SU-DHL-6 (cell line): ENCODE data around the gene STXBP5L.

Experiments
- H2AFZ ChIP-seq: fragments of 200-600 bp; sonication (generic); 2 replicates; pipeline ENCODE4 v1.6.1; 2014; ENCODE audit warnings: low read depth, mild to moderate bottlenecking, moderate library complexity, mixed read lengths, antibody characterized with exemption, low read length; ENCODE audit not compliant: severe bottlenecking
- H3F3A ChIP-seq: fragments of 200-600 bp; shearing (Covaris generic); 2 replicates; pipeline ENCODE4 v1.6.0; 2016; ENCODE audit warnings: antibody characterized with exemption, mild to moderate bottlenecking; ENCODE audit not compliant: insufficient read depth
- H3K27ac ChIP-seq: fragments of 200-600 bp; sonication (generic); 2 replicates; pipeline ENCODE4 v1.5.1; 2016; ENCODE audit warnings: low read depth, mild to moderate bottlenecking, low read length, moderate library complexity, mixed read lengths
- H3K27me3 ChIP-seq: fragments of 200-600 bp; sonication (generic), shearing (Covaris generic); 2 replicates; pipeline ENCODE4 v1.6.0; 2014; ENCODE audit warnings: mild to moderate bottlenecking, low read length
- H3K36me3 ChIP-seq: fragments of 200-600 bp; sonication (generic); 2 replicates; pipeline ENCODE4 v1.6.1; 2014; ENCODE audit warnings: mild to moderate bottlenecking, low read length, mixed read lengths
- H3K4me2 ChIP-seq: fragments of 300-600, 200-600 bp; shearing (Covaris generic), sonication (generic); 2 replicates; pipeline ENCODE4 v1.6.0; 2014; ENCODE audit warnings: low read length, low read depth, mild to moderate bottlenecking; ENCODE audit not compliant: poor library complexity, severe bottlenecking
- H3K4me3 ChIP-seq: fragments of 200-600 bp; sonication (generic); 2 replicates; pipeline ENCODE4 v1.5.1; 2014; ENCODE audit warnings: antibody characterized with exemption, low read length, mild to moderate bottlenecking, mixed read lengths; ENCODE audit not compliant: insufficient read depth, poor library complexity, severe bottlenecking
- H3K79me2 ChIP-seq: fragments of 200-600 bp; sonication (generic); 2 replicates; pipeline ENCODE4 v1.6.1; 2014; ENCODE audit warnings: mild to moderate bottlenecking, low read length, moderate library complexity; ENCODE audit not compliant: insufficient read depth
- H3K9ac ChIP-seq: fragments of 200-600 bp; sonication (generic); 2 replicates; pipeline ENCODE4 v1.7.0; 2014; ENCODE audit warnings: mild to moderate bottlenecking, low read length
- H3K9me2 ChIP-seq: fragments of 200-600 bp; sonication (generic); replicated peaks from 2 replicates; pipeline ENCODE4 v1.6.1; 2014; ENCODE audit warnings: low read length; ENCODE audit not compliant: insufficient read depth
- H3K9me3 ChIP-seq: fragments of 200-600 bp; sonication (generic); 2 replicates; pipeline ENCODE4 v1.6.1; 2014; ENCODE audit warnings: low read length, mixed read lengths; ENCODE audit not compliant: insufficient read depth
- H4K20me1 ChIP-seq: fragments of 200-600 bp; sonication (generic); 2 replicates; pipeline ENCODE4 v1.6.1; 2014; ENCODE audit warnings: low read depth, mild to moderate bottlenecking, antibody characterized with exemption, low read length, moderate library complexity, mixed read lengths
- EZH2phosphoT487 ChIP-seq: fragments of 200-600 bp; sonication (generic), shearing (Covaris generic); conservative IDR thresholded peaks from 2 replicates; pipeline ENCODE4 v1.6.1; 2018; ENCODE audit warnings: mild to moderate bottlenecking, antibody characterized with exemption, low read length, moderate library complexity, mixed read lengths
- TF ChIP-seq, protein P1 (sequence below): fragments of 200-600 bp; sonication (generic); IDR thresholded peaks from one replicate; pipeline ENCODE4 v1.5.1; 2017; ENCODE audit warnings: antibody characterized with exemption, mild to moderate bottlenecking, low read length, moderate library complexity; ENCODE audit not compliant: insufficient read depth, poor library complexity, severe bottlenecking

STXBP5L gene

DNA sequence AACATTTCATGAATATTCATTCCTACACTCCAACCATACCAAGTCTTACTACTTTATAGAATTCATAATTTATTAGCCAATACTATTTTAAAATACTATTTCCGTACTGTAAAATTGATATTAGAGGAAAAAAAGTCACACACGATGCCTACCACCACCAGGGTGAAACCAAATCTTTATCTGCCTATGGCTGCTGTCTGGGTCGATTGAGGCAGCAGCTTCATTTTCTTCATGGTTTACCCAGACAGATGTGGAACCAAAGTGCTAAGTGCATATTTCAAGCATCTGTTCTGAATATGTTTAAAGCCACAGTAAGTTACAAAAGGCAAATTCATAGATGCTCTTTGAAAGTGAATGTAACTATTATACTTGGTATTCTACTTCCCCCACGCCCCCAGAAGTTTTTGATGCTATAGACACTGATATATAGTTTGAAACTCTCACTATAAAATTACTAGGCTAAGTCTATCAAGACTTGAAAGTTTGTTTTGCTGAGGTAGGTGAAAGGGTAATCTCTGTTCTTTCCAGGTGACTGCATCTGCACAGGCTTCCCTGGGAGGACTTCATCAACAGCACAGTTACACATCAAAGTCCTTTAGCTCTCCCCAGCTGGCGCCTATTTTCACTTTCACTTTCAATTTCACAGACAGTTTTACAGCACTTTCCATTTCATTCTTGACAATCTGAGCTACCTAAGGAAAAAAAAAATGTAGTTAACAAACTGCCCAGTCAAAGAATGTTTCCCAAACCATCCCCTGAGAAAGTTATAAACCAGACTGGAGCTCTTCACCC lies 523.9 kb downstream of the STXBP5L start:
- H3K27me3 ChIP-seq: no peaks in the 10 kb centered on the region
- no peaks in the 10 kb centered on the region for H3K9me2 ChIP-seq
- H3K9me3 ChIP-seq: no peaks in the 10 kb centered on the region
- H3K4me2 ChIP-seq: no peak overlapping the region
- no peaks in the 10 kb centered on the region for H4K20me1 ChIP-seq
- H3F3A ChIP-seq: no peaks in the 10 kb centered on the region
- H3K9ac ChIP-seq: no peak overlapping the region
- no peaks in the 10 kb centered on the region for H3K79me2 ChIP-seq
- H3K36me3 ChIP-seq: peaks cover 40% of the 10 kb centered on the region
- no peak overlapping the region for H2AFZ ChIP-seq
- no peak for TF ChIP-seq EZH2phosphoT487
- TF ChIP-seq, protein P1, sequence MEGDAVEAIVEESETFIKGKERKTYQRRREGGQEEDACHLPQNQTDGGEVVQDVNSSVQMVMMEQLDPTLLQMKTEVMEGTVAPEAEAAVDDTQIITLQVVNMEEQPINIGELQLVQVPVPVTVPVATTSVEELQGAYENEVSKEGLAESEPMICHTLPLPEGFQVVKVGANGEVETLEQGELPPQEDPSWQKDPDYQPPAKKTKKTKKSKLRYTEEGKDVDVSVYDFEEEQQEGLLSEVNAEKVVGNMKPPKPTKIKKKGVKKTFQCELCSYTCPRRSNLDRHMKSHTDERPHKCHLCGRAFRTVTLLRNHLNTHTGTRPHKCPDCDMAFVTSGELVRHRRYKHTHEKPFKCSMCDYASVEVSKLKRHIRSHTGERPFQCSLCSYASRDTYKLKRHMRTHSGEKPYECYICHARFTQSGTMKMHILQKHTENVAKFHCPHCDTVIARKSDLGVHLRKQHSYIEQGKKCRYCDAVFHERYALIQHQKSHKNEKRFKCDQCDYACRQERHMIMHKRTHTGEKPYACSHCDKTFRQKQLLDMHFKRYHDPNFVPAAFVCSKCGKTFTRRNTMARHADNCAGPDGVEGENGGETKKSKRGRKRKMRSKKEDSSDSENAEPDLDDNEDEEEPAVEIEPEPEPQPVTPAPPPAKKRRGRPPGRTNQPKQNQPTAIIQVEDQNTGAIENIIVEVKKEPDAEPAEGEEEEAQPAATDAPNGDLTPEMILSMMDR: no peak
- no peak overlapping the region for H3K27ac ChIP-seq
- H3K4me3 ChIP-seq: no peak overlapping the region

- no peak overlapping the region for H3K4me3 ChIP-seq
- no peak overlapping the region for H3K27ac ChIP-seq
- H4K20me1 ChIP-seq: no peaks in the 10 kb centered on the region
- H3K9me3 ChIP-seq: no peaks in the 10 kb centered on the region
- no peaks in the 10 kb centered on the region for H3K9me2 ChIP-seq
- no peak overlapping the region for H2AFZ ChIP-seq
- no peaks in the 10 kb centered on the region for H3F3A ChIP-seq
- no peaks in the 10 kb centered on the region for H3K27me3 ChIP-seq
- no peaks in the 10 kb centered on the region for H3K79me2 ChIP-seq
- TF ChIP-seq EZH2phosphoT487: no peak
- TF ChIP-seq, protein P1: no peak
- no peak overlapping the region for H3K4me2 ChIP-seq
- H3K9ac ChIP-seq: no peak overlapping the region
- peaks cover 32% of the 10 kb centered on the region for H3K36me3 ChIP-seq
Observed at GRCh38 chr3:121436074-121436473, 528.1 kb downstream of the STXBP5L start.

DNA sequence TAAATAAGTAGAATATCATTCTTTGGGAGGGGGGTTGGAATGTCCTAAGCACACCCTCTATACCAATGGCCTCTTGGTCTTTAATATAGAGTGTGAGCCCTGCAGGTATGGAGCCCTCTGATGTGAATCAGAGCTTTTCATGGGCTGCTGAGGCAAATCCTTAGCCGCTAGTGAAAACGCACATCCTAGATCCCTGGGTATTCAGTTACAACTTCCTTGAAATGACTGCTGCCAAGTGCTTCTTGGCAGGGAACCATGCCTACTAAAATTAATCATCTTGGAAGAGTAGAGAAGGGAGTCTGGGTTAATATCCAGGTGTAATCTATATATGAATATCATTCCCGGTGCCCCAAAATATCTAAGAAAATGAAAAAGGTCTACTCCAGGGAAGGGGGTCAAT lies 528.6 kb downstream of the STXBP5L start:
- H2AFZ ChIP-seq: no peak overlapping the region
- H3K79me2 ChIP-seq: no peaks in the 10 kb centered on the region
- no peak overlapping the region for H3K4me3 ChIP-seq
- TF ChIP-seq, protein P1: no peak
- TF ChIP-seq EZH2phosphoT487: no peak
- no peaks in the 10 kb centered on the region for H3K27me3 ChIP-seq
- no peaks in the 10 kb centered on the region for H3K9me2 ChIP-seq
- H3K9ac ChIP-seq: no peak overlapping the region
- H3F3A ChIP-seq: no peaks in the 10 kb centered on the region
- H3K36me3 ChIP-seq: peaks cover 33% of the 10 kb centered on the region
- H3K4me2 ChIP-seq: no peak overlapping the region
- no peak overlapping the region for H3K27ac ChIP-seq
- no peaks in the 10 kb centered on the region for H3K9me3 ChIP-seq
- H4K20me1 ChIP-seq: no peaks in the 10 kb centered on the region
